HG03196 (cell line): ENCODE data around the gene LAMC3.
A peak's percentile ranks its signal among the peaks of the same experiment; 100 is the strongest.
"Not testable (repeated sequence)": the region's sequence is repeated elsewhere in the genome, so short reads cannot be mapped to it uniquely, and the experiment has no call there.

Experiments
- ATAC-seq: cut with Tn5 transposase; IDR thresholded peaks from one replicate; pipeline ENCODE4 v1.9.1; 2021; ENCODE audit not compliant: unreplicated experiment

LAMC3 gene

GRCh38 chr9:131114084-131114535 lies 105.1 kb downstream of the LAMC3 start:
- no peak for ATAC-seq

GRCh38 chr9:131115360-131115742 lies 106.4 kb downstream of the LAMC3 start:
- ATAC-seq, result not testable (repeated sequence)

- ATAC-seq, result no peak
These were observed 107.5 kb downstream of the LAMC3 start for GRCh38 chr9:131116281-131117120.

GRCh38 chr9:131117121-131117761 lies 108.3 kb downstream of the LAMC3 start:
- ATAC-seq, result no peak

- ATAC-seq, result no peak
These were observed 108.8 kb downstream of the LAMC3 start for GRCh38 chr9:131117762-131118145.

GRCh38 chr9:131119600-131119999 lies 110.6 kb downstream of the LAMC3 start:
- no peak for ATAC-seq

GRCh38 chr9:131120620-131121228 lies 111.8 kb downstream of the LAMC3 start:
- no peak for ATAC-seq

- ATAC-seq, result no peak
These were observed 112.4 kb downstream of the LAMC3 start for GRCh38 chr9:131121346-131121745.

GRCh38 chr9:131122158-131122557 lies 113.2 kb downstream of the LAMC3 start:
- no peak for ATAC-seq

GRCh38 chr9:131125038-131125287 lies 116.0 kb downstream of the LAMC3 start:
- ATAC-seq, result no peak

- ATAC-seq, result peak; percentile 93
These were observed 116.5 kb downstream of the LAMC3 start, which contains the start of gene NUP214 for GRCh38 chr9:131125288-131126058. TSS of gene NUP214 (plus strand) at chr9:131125586. CDS start at chr9:131125705, 119 bp downstream.

GRCh38 chr9:131126059-131126426 lies 117.1 kb downstream of the LAMC3 start:
- no peak for ATAC-seq

GRCh38 chr9:131129183-131129582 lies 120.2 kb downstream of the LAMC3 start:
- ATAC-seq, result no peak

GRCh38 chr9:131138676-131139075 lies 129.7 kb downstream of the LAMC3 start:
- no peak for ATAC-seq

- ATAC-seq, result no peak
These were observed 131.1 kb downstream of the LAMC3 start for GRCh38 chr9:131140112-131140511.

GRCh38 chr9:131140550-131140949 lies 131.6 kb downstream of the LAMC3 start:
- no peak for ATAC-seq

GRCh38 chr9:131142160-131142559 lies 133.2 kb downstream of the LAMC3 start:
- no peak for ATAC-seq
